ENCODE results near the gene TAF5L. TPM values are rescaled to one million over a fixed set of nuclear protein-coding genes. Genes with fewer than 3 reads are reported as not detected.

Gene TAF5L
- total and polyA plus RNA-seq, 2 of the 13 experiments (the other 11 are each of a cell fraction or from before 2014, with no cell fraction given), result 10.8 to 18.2 TPM

- TF ChIP-seq ZHX2 (IDR thresholded peaks at IDR 0.05; ENCODE audit: low read depth), result no peak; the same call in 1 of the 2 replicates
- TF ChIP-seq ZHX2 (CRISPR knock-in tag; IDR thresholded peaks at IDR 0.05; ENCODE audit: borderline replicate concordance), result no peak
- no peak for TF ChIP-seq FIP1L1 (IDR thresholded peaks at IDR 0.05; ENCODE audit: borderline replicate concordance, insufficient read depth, low read depth, low read length)
- no peak for TF ChIP-seq GTF3A (CRISPR knock-in tag; conservative IDR thresholded peaks at IDR 0.05)
- TF ChIP-seq HOXA9 (CRISPR knock-in tag; IDR thresholded peaks at IDR 0.05; ENCODE audit: borderline replicate concordance), result no peak; the same call in 1 of the 2 replicates
- TF ChIP-seq GMEB2 (CRISPR knock-in tag; IDR thresholded peaks at IDR 0.05; ENCODE audit: low read depth), result peak; percentile 95
- TF ChIP-seq ZBTB1 (CRISPR knock-in tag; IDR thresholded peaks at IDR 0.05; ENCODE audit: borderline replicate concordance), result no peak
- TF ChIP-seq KMT2A (CRISPR knock-in tag; IDR thresholded peaks at IDR 0.05), result peak; percentile 82
- no peak for TF ChIP-seq BRF2 (CRISPR knock-in tag; IDR thresholded peaks at IDR 0.05)
- TF ChIP-seq ZNF350 (CRISPR knock-in tag; IDR thresholded peaks at IDR 0.05; ENCODE audit: borderline replicate concordance, low read depth), result peak; percentile 53; the same call in 1 of the 2 replicates
- TF ChIP-seq MTA3 (CRISPR knock-in tag; IDR thresholded peaks at IDR 0.05), result no peak
- peak; percentile 89; the same call in 1 of the 2 replicates for TF ChIP-seq DNMT1 (CRISPR knock-in tag; IDR thresholded peaks at IDR 0.05)
- peak; percentile 65 for TF ChIP-seq ZNF883 (CRISPR knock-in tag; IDR thresholded peaks at IDR 0.05; ENCODE audit: not compliant biosample characterization)
- TF ChIP-seq SP140L (CRISPR knock-in tag; IDR thresholded peaks at IDR 0.05; ENCODE audit: borderline replicate concordance), result no peak
- TF ChIP-seq ZNF326 (CRISPR knock-in tag; IDR thresholded peaks at IDR 0.05; ENCODE audit: borderline replicate concordance), result no peak
- TF ChIP-seq ZFP90 (CRISPR knock-in tag; IDR thresholded peaks at IDR 0.05; ENCODE audit: borderline replicate concordance), result no peak; the same call in 1 of the 2 replicates
- no peak for TF ChIP-seq NBN (conservative IDR thresholded peaks at IDR 0.05)
Measured at GRCh38 chr1:229625915-229626831, at the start of gene TAF5L, which contains the start of gene URB2 (continued).
